ENCODE data around the gene GLIPR1L2.

Gene GLIPR1L2

DNA sequence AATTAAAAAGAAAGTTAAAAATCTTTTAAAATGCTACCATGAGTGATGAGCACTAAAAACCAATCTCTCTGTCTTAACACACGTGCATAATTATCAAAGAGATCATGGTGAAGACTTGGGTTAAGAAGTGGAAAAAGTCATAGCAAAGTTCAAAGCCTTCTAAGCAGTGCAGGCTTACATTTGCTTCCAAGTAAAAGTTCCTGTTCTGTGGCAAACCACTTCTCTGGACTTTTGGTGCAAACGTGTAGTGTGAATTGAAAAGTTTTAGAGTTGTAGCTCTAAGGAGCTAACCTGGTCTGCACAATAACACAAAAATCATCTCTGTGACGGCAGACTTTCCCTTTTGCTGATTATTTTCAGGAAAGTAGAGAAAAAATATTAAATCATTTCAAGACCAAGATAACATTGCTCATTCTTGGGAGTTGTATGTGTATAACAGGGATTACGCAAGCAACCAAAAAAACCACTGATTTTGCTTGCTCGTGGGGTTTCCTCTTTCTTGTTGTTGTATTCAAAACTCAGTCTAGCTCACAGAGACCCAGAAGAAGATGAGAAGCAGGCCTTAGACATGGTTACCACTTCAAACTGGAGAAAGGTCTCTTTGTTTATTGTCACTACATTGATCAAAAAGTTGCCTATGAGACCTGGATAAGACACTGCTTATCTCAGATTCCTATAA, 87.4 kb downstream of the GLIPR1L2 start:
- DNase-seq (ENCODE audit: low spot score), result no peak

DNA sequence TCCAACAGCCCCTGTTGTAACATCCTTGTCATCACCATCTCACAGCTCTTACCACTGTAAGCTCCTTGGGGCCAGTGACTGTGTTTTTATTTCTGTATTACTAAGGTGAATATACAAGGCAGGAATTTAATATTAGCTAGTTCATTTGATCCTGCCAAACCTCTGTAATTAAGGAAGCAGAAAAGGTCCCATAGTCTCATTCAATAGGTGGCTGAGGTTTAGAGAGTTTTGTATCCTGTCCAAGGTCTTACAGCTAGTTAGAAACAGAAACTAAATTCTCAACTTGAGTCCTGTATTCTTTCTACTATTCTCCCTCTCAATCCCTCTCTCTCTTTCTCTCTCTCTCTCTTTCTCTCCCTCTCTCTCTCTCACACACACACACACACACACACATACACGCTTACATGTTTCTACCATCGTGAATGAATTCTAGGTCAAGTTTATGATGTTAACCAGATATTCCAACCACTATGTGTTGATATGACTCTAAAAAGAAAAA, 89.1 kb downstream of the GLIPR1L2 start:
- no peak for DNase-seq (ENCODE audit: low spot score)

DNA sequence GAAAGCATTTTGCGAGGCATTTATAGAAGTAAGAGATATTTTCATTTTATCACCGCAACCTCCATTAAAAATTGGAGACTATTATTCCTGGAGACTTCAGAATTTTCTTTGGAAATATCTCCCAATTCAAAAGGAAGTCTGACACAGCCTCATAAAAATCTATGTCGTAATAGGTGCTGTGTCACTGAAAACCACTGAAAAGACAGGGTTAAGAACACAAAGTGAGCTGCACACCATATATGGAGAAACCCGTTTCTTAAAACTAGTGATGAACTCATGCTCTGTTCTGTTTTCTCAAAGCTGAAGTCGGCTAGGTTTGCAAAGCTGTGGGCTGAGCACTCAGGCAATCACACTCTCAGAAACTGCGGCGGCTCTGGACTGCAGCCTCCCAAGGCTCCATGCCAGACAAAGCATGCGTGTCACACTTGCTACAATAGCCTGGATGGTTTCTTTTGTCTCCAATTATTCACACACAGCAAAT, 89.6 kb downstream of the GLIPR1L2 start, which contains the start of gene GLIPR1:
GLIPR1 (plus strand) TSS at position 287 of the 481 bp plus-strand sequence; CDS start at position 413, 126 bp downstream.
- DNase-seq (ENCODE audit: low spot score), result no peak

DNA sequence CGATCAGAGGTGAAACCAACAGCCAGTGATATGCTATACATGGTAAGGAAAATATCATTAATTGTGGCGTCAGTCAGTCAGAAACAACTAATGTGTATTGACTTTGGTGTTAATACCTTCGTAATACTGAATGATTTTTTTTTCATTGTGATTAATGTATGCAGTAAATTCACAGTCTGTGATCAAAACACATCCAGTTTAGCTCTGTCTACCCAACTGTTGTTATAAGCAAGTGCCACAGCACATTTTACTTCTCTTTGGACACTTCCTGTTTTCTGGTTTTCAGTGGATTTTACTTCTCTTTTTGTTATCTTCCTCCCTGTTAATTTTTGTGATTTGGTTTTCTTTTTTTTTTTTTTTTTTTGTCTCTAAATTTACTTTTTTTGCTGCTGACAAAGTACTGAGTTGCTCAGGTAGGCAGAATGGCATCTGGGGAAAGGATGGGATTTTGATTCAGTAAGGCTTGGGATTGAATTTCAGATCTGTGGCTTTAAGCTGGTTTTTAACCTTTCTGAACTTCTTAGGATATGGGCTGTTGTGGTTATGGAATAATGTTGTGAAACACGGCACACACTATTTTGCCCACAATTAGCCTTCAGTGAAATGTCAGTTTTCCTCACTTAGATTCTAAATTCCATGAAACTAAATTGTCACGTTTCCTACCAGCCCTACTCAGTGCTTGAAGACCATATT, 90.3 kb downstream of the GLIPR1L2 start:
- no peak for DNase-seq (ENCODE audit: low spot score)

DNA sequence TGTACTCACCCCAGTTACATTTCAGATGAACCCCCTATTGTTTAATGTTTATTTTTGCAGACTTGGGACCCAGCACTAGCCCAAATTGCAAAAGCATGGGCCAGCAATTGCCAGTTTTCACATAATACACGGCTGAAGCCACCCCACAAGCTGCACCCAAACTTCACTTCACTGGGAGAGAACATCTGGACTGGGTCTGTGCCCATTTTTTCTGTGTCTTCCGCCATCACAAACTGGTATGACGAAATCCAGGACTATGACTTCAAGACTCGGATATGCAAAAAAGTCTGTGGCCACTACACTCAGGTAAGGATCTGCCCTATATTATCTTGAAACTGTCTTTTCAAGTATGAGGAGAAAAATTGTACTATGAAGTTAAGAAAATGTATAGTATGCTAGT, 90.9 kb downstream of the GLIPR1L2 start:
- DNase-seq (ENCODE audit: low spot score), result no peak
